ENCODE results near the gene PODN.

Gene PODN

DNA sequence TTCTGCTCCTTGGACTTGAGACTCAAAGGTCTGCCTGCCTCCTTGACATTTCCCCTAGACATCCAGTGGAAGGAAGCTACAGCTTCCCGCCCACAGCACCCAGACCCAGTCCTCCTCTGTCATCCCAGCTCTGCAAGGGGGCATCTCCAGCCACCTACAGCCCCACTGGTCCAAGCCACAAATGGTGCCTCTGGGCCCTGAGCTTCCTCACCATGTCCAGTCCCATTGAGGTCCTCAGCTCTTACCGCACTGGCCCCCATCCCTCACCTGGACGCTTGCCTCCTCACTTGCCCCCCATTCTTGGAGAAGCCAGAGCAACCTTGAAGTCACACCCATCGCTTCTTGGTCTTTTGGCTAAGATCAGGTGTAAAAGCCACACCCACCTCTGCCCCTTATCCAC is 13.2 kb downstream of the PODN start:
- no peak for DNase-seq (ENCODE audit: low spot score)

DNA sequence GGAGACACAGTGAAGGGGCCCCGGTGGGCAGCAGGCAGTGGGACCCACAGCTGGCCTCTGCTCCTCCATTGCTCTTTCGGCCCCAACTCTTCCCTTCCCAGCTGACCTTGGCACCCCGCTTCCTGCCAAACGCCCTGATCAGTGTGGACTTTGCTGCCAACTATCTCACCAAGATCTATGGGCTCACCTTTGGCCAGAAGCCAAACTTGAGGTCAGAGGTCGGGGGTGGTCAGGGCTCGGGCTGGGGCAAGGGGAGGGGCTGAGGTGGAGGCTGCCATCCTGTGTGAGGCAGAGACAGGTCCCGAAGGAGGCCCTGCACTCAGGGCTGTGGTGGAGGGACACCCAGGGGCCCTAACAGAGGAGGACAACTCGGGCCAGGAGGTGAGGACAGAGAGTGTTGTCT is 13.7 kb downstream of the PODN start:
- no peak for DNase-seq (ENCODE audit: low spot score)

DNA sequence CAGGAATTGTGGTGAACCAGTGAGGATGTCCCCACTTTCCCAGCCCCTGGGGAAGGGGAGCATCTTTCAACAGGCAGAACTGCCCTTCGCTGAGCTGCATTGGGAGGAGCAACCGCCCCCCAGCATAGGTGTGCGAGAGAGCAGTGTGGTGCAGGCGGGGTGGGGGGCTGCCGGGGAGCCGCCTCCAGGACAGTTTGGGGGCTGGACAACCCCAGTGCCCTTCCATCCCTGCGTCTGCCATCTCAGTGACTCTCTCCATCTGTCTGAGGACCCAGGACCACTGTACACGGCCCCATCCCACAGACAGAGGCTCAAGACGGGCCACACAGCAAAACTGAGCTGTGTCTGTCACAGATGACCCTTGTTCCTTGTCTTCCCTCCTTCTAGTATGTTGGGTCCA is 14.2 kb downstream of the PODN start:
- DNase-seq (ENCODE audit: low spot score) = no peak

DNA sequence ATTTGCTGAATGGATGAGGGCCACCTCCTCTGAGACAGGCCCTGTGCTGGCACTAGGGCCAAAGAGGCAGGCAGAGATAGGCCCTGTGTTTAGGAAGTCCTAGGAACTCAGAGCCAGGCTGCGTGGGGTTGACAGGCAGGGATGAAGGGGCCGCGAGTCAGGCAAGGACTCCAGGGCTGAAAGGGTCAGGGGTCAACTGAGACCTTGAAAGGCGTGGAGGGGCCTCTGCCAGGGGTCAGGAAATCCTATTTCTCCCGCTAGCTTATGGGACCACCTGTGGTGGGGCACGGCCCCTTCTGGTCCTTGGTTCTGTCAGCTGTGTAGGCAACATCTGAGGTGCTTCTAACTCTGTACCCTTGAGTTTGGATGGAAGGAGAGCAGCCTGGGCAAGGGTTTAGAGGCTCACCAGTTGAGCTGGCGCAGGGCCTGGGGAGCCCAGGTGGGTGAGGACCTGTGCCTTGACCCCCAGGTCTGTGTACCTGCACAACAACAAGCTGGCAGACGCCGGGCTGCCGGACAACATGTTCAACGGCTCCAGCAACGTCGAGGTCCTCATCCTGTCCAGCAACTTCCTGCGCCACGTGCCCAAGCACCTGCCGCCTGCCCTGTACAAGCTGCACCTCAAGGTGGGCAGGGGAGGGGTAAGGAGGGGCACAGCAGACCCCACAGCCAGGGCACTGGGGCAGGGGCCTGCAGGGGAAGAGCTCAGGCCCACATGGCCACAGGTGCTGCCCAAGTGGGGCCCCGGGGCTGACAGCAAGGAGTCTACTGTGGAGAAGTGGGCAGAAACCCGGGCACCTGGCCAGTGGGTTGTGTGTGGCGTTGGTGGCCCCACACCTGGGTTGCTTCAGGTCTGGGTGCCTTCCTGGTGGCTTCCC is 14.9 kb downstream of the PODN start:
- DNase-seq (ENCODE audit: low spot score) = no peak

DNA sequence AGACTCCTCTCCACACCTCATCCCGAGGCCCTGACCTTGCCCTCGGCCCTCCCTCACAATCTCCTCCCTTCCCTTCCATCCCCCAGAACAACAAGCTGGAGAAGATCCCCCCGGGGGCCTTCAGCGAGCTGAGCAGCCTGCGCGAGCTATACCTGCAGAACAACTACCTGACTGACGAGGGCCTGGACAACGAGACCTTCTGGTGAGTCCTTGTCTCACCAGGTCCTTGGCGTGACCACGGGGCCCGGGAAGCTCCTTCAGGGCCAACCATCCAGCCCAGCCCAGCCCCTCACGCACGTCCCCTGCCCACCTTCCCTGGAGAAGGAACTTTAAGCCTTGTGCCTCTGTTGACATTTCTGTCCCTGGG is 15.6 kb downstream of the PODN start:
- DNase-seq (ENCODE audit: low spot score) = no peak

DNA sequence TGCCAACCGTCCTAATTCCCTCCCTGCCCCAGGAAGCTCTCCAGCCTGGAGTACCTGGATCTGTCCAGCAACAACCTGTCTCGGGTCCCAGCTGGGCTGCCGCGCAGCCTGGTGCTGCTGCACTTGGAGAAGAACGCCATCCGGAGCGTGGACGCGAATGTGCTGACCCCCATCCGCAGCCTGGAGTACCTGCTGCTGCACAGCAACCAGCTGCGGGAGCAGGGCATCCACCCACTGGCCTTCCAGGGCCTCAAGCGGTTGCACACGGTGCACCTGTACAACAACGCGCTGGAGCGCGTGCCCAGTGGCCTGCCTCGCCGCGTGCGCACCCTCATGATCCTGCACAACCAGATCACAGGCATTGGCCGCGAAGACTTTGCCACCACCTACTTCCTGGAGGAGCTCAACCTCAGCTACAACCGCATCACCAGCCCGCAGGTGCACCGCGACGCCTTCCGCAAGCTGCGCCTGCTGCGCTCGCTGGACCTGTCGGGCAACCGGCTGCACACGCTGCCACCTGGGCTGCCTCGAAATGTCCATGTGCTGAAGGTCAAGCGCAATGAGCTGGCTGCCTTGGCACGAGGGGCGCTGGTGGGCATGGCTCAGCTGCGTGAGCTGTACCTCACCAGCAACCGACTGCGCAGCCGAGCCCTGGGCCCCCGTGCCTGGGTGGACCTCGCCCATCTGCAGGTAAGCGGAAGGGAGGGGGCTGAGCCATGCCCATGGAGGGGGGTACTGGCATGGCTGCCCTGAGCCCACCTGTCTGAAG is 16.5 kb downstream of the PODN start:
- DNase-seq (ENCODE audit: low spot score) = no peak

DNA sequence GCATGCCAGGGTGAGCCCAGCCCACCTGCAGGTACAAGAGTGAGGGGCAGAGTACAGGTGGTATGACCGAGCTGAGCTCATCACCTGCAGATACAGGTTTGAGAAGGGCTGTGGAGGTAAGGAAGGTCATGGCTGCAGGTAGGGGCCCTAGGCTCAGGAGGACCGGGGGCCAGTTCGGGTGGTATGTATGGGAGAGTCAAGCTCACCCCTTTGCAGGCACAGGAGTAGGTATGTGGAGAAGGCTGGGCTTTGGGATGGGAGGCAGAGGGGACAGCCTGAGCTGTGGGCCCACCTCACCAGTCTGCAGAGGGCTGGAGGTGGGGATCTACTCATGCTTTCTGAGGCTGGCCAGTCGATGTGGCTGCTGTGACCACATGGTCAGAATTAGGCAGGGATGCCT is 17.2 kb downstream of the PODN start:
- DNase-seq (ENCODE audit: low spot score) = no peak

DNA sequence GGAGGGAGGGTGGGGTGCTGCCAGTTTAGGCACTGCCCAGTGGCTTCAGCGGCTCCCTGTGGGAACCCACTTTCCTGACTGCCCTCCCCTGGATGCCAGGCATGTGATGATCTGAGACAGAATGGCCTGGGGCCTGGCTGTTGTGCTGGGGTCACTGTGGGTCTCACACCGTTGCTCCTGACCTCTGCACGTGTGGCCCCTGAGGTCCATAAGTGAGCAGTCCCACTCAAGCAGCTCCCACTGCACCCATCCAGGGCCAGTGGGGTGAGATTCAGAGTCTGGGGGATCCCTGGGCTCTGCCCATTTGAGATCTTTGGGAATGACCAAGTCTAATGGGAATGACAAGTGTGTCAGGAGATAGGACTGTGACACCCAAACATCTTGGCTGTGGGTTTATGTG is 18.0 kb downstream of the PODN start:
- no peak for DNase-seq (ENCODE audit: low spot score)

DNA sequence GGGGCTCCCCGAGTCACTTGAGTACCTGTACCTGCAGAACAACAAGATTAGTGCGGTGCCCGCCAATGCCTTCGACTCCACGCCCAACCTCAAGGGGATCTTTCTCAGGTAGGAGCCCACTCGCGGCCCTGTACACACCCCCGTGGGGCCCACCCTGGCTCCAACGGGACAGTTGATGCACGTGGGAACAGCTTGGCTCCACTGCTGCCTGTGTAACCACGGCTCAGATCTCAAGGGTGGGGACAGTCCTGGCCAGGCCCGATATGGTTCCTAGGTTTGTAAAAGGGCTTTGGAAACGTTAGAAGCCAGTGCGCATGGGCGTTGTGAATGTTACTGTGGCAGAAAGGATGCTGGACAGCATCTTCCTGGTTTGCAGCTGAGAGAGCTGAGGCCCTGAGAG is 18.8 kb downstream of the PODN start:
- DNase-seq (ENCODE audit: low spot score) = no peak

DNA sequence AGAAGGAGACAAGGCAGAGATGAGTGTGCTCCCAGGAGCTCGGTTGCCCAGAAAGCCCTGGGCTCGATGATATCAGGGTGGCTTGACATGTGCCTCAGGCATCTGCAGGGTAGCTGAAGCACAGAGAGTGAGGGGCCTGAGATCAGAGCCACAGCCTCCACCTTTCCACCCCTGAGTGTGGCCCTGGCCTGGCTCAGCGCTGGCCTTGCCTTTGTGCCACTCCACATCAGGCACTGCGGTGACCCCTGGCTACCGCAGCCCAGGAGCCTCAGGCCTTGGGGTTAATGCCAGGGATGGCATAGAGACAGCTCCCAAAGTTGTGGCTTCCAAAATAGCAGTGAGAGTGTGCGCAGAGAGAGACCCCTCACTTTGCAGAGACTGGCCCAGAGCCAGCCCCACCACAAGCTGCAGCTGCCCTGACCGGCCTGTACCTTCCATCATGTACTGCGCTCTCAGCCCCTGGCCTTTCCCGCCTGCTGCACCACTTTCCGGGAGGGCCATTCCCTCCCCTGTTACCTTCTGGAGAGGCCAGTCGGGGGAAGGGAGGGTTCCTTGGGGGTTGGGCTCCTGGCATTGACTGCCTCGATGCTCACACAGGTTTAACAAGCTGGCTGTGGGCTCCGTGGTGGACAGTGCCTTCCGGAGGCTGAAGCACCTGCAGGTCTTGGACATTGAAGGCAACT is 19.5 kb downstream of the PODN start:
- DNase-seq (ENCODE audit: low spot score) = no peak

DNA sequence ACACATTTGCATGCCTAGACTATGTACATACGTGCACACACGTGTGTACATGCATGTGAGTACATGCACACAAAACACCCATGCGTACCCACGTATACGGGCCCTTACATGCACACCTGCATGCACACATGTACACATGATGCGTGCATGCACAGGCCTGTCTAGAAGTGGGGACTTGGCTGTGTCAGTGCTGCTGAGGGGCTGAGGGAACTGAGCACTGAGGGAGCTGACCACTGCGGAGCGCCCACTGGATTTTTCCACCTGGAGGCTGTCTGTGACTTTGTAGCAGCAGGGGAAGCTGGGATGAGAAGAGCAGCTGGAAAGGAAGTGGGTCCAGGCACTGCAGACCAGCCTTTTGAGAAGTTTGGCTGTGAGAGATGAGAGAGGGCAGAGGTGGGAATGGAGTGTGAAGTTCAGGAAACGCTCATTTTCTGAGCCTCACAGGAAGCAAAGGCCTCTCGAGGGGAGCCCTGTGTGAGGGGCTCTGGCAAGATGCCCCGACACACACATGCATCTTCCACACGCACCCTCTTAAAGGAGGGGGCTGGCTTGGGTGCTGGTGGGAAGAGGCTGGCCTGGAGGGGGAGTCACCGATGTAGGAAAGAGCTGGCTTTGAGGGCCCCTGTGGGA is 20.9 kb downstream of the PODN start:
- DNase-seq (ENCODE audit: low spot score) = no peak

DNA sequence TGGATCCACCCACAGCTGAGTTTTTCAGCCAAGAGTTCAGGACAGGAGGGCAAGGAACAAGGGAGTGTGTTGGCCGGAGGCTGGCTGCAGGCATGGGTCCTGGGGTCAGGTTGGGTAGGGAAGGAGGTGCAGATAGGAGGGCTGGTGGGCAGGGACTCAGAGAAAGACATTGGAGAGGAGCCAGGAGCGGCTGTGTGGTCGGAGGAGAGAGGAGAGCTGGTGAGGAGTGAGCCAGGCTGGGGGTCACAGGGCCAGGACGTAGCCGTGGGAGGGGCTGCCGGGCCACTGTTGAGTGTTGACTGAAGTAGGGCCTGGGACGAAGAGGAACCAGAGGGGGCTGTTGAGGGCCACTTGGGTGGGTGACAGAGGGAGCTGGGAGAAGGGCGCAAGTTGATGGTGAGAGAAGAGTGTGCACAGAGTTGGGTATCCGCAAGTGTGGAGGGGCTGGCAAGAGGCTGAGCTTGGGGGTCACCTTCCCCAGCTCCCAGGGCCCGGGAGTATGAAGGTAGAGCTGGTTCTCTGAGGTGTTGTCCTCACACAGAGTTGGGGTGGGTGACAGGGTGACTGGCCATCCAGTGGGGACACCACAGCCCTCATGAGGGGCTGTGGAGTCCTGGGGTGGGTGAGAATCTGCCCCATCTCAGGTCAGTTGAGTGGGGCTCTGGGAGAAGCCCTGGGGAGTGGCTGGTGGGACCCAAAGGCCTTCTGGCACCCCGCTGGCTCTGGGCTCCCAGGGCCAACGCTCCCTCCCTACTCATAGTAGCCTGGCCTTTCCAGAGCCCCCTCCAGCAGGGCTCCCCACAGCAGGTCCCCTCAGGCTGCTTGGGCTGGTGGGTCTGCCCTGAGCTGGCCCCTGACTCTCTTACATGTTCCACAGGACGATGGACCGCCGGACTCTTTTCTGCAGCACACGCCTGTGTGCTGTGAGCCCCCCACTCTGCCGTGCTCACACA is 21.9 kb downstream of the PODN start:
- no peak for DNase-seq (ENCODE audit: low spot score)

DNA sequence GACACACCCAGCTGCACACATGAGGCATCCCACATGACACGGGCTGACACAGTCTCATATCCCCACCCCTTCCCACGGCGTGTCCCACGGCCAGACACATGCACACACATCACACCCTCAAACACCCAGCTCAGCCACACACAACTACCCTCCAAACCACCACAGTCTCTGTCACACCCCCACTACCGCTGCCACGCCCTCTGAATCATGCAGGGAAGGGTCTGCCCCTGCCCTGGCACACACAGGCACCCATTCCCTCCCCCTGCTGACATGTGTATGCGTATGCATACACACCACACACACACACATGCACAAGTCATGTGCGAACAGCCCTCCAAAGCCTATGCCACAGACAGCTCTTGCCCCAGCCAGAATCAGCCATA is 22.6 kb downstream of the PODN start:
- no peak for DNase-seq (ENCODE audit: low spot score)

DNA sequence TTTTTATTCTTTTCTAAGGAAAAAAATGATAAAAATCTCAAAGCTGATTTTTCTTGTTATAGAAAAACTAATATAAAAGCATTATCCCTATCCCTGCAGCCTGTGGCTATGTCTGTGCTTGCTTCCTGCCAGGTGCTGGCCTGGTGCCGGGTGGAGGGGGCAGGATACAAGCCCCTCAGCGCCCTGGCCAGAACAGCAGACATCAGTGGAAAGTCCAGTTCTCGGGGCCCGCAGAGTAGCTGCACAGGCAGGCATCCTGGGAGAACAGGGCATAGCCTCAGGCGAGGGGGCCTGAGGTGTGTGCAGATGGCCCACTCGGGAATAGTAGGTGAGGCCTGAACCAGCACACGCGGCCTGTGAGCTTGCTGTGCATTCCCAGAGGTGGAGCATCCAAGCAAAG is 23.4 kb downstream of the PODN start:
- no peak for DNase-seq (ENCODE audit: low spot score)

DNA sequence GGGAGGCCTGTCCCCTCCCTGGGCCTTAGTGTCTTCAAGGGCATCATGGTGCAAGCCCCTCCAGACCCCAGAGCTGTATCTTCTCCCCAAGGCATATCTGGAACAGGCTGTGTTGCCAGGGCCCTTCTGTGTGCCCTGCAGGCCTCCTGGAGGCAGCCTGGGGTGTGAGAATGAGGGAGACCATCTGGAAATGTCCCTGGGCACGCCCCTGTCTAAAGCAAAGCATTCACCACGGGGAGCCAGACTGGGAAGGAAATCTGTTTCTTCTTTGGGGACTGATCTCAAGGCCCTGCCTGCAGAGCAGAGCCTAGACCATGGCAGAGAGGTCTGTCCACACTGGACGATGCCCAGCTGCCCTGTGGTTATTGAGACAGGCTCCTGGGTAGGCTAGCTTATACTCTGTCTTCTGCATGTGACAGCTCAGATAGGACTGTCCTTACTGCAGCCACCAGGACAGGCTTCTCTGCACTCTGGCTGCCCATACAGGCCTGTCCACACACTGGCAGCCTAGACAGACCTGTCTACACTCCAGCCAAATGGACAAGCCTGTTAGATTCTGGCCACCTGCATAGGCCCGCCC is 24.6 kb downstream of the PODN start:
- no peak for DNase-seq (ENCODE audit: low spot score)

DNA sequence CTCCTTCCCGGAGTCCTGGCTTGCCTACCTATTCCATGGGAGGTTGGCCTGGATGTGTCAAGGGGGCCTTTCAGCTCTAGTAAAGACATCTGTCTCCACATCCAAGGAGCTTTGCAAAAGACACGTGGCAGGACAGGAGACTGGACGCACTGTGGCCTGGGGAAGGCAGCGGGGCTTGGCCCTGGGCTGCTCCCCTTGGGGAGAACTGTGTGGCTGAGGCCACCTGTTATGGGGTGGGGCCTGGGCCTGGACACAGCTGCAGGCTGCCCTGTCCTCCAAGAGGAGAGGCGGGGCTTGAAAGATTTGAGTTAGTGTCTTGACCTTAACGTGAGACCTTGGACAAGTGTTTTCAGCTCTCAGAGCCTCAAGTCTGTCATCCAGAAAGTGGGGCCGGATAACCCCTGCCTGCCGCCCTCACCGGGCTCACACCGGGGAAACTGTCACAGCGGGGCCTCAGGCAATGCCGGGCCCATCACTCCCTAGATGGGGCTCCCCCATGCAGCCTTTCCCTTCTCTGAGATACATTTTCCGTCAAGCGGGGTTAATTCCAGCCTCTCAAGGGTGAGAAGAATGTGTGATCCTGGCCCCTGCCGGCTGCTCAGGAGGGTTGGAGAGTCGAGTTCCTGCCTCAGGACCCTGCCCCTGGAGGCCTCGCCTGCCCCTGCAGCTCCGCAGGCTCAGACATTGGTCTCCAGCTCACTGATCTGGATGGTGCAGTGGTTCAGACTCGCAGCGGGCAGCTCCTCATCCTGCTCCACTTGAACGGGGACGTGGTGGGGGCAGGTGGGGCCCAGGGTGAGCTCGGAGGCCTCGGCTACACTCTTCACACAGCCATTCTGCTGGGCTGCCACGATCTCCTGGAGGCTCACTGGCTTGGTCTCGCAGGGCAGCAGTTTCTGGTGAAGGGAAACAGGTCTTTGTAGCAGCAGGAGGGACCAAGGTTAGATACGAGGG is 25.6 kb downstream of the PODN start:
- no peak for DNase-seq (ENCODE audit: low spot score)

DNA sequence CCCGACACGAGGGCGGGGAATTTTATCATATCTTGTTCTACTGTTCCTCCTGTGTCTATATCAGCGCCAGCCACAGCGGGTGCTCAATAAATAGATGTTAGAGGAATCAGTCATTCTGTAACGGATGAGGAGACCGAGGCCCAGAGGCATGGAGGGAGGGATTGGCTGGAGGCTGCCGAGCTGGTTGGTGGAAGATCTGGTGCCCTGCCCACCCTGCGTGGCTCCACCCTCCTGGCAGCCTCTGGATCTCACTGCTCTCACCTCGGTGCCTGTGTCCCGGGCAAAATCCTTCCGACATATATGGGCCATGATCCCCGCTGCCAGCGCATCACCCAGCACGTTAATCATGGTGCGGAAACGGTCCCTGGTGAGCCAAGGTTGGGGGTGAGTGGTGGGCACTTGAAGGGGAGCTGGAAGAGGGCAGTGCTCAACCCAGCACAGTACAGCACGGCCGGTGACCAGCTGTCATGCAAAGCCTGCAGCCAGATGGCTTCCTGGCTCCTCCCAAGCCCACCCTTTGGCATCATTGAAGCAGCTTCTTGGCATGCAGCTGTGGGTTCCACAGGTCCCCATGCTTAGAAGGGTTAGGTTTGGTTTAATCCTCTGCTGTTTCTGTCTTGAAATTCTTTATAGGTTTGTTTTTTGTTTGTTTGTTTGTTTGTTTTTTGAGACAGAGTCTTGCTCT is 26.7 kb downstream of the PODN start:
- DNase-seq (ENCODE audit: low spot score) = no peak

DNA sequence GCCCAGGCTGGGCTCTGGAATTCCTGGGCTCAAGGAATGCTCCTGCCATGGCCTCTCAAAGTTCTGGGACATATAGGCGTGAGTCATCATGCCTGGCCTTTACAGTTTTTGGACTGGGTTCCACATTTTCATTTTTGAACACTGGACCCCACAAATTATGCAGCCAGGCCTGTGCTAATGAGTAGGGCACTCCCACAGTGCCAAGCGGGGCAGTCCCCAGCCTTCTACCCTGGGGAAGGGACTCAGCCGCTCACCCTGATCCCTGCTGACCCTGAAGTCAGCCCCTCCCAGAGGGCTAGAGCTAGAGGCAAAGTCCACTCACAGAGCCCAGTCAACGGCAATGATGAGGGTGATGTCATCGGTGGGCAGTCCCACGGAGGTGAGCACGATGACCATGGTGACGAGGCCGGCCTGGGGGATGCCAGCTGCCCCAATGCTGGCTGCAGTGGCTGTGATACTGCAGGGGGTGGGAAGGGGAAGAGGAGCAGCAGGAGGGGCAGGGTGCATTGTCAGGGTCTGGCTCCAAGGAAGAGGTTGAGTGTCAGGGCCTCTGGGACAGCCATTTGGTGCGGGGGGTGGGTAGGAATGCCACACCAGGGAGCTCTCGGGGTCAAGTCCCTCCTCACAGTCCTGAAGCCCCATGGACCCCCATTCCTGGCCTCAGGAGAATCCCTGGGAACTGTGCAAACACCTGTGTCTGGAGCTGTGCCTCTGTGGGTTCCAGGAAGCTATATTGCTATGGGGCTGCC is 27.6 kb downstream of the PODN start:
- no peak for DNase-seq (ENCODE audit: low spot score)

Measured in NAMALWA (cell line).